ENCODE data around the gene EIF3A. TPM values are rescaled to one million over a fixed set of nuclear protein-coding genes. Genes with fewer than 3 reads are reported as not detected.

EIF3A gene
- total and polyA plus RNA-seq, 9 of the 15 experiments (the other 6 are each of a cell fraction or from before 2014, with no cell fraction given) = 19.6 to 163 (median 102) TPM

GRCh38 chr10:119116326-119116951 is 35.8 kb upstream of the EIF3A start:
- Histone ChIP-seq H3K79me2 (ENCODE audit: control insufficient read depth, insufficient read depth, low read length) (no peaks in the 10 kb centered on the region), H3K4me1 (replicated peaks in 1 of 2; ENCODE audit: control insufficient read depth in 2 of 2, insufficient read depth in 2 of 2, low read length in 2 of 2) (peaks cover 0 to 7% of the 10 kb centered on the region in 2 experiments; a peak in 2 of 5 replicates), H3K27ac (ENCODE audit: extremely low read depth, low read depth, low read length) (no peak overlapping the region), H3K9me1 (ENCODE audit: control insufficient read depth, insufficient read depth, low read length) (no peaks in the 10 kb centered on the region), H3K9me3 (replicated peaks; ENCODE audit: control insufficient read depth, insufficient read depth, low read depth, low read length) (no peaks in the 10 kb centered on the region), H3K36me3 (ENCODE audit: control insufficient read depth, insufficient read depth, low read length) (peaks cover 23% of the 10 kb centered on the region; the same call in 1 of the 3 replicates), H2AFZ (ENCODE audit: low read depth, low read length) (no peak overlapping the region), H3K9ac (ENCODE audit: insufficient read depth in 1 of 2, low read depth in 2 of 2, low read length in 2 of 2) (no peak overlapping the region), H3K27me3 (ENCODE audit: control insufficient read depth in 2 of 2, insufficient read depth in 2 of 2, low read length in 2 of 2) (no peaks in the 10 kb centered on the region), H3K4me2 (ENCODE audit: insufficient read depth, low read length) (no peak overlapping the region), H4K20me1 (replicated peaks; ENCODE audit: control insufficient read depth, insufficient read depth, low read length) (no peaks in the 10 kb centered on the region), H3K4me3 (no peak overlapping the region)
- DNase-seq (ENCODE audit: extremely low read depth in 1 of 4, low spot score in 3 of 4) = no peak
- no peak for ATAC-seq
- ChIA-PET CTCF (ENCODE audit: low intra/inter-chr PET ratio) (no interaction called here), POLR2A (no interaction called here)
- in situ Hi-C loops (cut with MboI) (no loop called here), intact Hi-C loops (cut with micrococcal nuclease) (no loop called here)
- no peak for FAIRE-seq
- 87% methylated on average over 4 of the region's 6 CpGs for WGBS (ENCODE audit: insufficient coverage, low coverage, missing lambda C conversion rate)
- BruUV-seq (replicated peaks) = no TSS peak
- TF ChIP-seq ZNF175 (CRISPR knock-in tag; IDR thresholded peaks at IDR 0.05; ENCODE audit: low read depth) (no peak), ZNF212 (CRISPR knock-in tag; IDR thresholded peaks at IDR 0.05) (no peak), HDAC1 (IDR thresholded peaks at IDR 0.05) (no peak), SMARCB1 (IDR thresholded peaks at IDR 0.05; ENCODE audit: insufficient read length, low read depth) (no peak), ZNF507 (tag; conservative IDR thresholded peaks at IDR 0.05) (no peak), TGIF2 (CRISPR knock-in tag; IDR thresholded peaks at IDR 0.05) (no peak), NUFIP1 (IDR thresholded peaks at IDR 0.05; ENCODE audit: partially characterized antibody) (no peak), SMAD4 (CRISPR knock-in tag; conservative IDR thresholded peaks at IDR 0.05) (no peak), TBP (optimal IDR thresholded peaks at IDR 0.05; ENCODE audit: low read depth, low read length) (no peak), ELK3 (CRISPR knock-in tag; IDR thresholded peaks at IDR 0.05) (no peak), CC2D1A (IDR thresholded peaks at IDR 0.05) (no peak), HDGF (IDR thresholded peaks at IDR 0.05) (no peak), KLF13 (tag; IDR thresholded peaks at IDR 0.05; ENCODE audit: borderline replicate concordance, low read depth) (no peak), EP300 (IDR thresholded peaks at IDR 0.05; ENCODE audit: low read length) (no peak), ZNF707 (CRISPR knock-in tag; conservative IDR thresholded peaks at IDR 0.05) (no peak)
- TF ChIP-seq, protein P1, sequence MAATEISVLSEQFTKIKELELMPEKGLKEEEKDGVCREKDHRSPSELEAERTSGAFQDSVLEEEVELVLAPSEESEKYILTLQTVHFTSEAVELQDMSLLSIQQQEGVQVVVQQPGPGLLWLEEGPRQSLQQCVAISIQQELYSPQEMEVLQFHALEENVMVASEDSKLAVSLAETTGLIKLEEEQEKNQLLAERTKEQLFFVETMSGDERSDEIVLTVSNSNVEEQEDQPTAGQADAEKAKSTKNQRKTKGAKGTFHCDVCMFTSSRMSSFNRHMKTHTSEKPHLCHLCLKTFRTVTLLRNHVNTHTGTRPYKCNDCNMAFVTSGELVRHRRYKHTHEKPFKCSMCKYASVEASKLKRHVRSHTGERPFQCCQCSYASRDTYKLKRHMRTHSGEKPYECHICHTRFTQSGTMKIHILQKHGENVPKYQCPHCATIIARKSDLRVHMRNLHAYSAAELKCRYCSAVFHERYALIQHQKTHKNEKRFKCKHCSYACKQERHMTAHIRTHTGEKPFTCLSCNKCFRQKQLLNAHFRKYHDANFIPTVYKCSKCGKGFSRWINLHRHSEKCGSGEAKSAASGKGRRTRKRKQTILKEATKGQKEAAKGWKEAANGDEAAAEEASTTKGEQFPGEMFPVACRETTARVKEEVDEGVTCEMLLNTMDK (IDR thresholded peaks at IDR 0.05; ENCODE audit: borderline replicate concordance, insufficient read depth, low read depth, low read length, poor library complexity, severe bottlenecking) = no peak
- TF ChIP-seq, protein P2, sequence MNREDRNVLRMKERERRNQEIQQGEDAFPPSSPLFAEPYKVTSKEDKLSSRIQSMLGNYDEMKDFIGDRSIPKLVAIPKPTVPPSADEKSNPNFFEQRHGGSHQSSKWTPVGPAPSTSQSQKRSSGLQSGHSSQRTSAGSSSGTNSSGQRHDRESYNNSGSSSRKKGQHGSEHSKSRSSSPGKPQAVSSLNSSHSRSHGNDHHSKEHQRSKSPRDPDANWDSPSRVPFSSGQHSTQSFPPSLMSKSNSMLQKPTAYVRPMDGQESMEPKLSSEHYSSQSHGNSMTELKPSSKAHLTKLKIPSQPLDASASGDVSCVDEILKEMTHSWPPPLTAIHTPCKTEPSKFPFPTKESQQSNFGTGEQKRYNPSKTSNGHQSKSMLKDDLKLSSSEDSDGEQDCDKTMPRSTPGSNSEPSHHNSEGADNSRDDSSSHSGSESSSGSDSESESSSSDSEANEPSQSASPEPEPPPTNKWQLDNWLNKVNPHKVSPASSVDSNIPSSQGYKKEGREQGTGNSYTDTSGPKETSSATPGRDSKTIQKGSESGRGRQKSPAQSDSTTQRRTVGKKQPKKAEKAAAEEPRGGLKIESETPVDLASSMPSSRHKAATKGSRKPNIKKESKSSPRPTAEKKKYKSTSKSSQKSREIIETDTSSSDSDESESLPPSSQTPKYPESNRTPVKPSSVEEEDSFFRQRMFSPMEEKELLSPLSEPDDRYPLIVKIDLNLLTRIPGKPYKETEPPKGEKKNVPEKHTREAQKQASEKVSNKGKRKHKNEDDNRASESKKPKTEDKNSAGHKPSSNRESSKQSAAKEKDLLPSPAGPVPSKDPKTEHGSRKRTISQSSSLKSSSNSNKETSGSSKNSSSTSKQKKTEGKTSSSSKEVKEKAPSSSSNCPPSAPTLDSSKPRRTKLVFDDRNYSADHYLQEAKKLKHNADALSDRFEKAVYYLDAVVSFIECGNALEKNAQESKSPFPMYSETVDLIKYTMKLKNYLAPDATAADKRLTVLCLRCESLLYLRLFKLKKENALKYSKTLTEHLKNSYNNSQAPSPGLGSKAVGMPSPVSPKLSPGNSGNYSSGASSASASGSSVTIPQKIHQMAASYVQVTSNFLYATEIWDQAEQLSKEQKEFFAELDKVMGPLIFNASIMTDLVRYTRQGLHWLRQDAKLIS (CRISPR knock-in tag; IDR thresholded peaks at IDR 0.05) = no peak

Measured in K562 (cell line).